MM.1S (cell line): ENCODE data around the gene COMP.

Experiments used
- EZH2 ChIP-seq: fragments of 300-600 bp; sonication (generic); optimal IDR thresholded peaks from 2 replicates; pipeline ENCODE3; 2017; ENCODE audit warnings: low read depth, mild to moderate bottlenecking, antibody characterized with exemption, low read length, mixed read lengths
- EZH2phosphoT487 ChIP-seq: fragments of 300-600 bp; sonication (generic); IDR thresholded peaks from 2 replicates; pipeline ENCODE4 v1.6.1; 2018; ENCODE audit warnings: antibody characterized with exemption, low read length
- TF ChIP-seq, protein P1 (sequence below): fragments of 300-600 bp; sonication (generic); IDR thresholded peaks from 2 replicates; pipeline ENCODE4 v1.5.1; 2016; ENCODE audit warnings: antibody characterized with exemption, low read length, mixed read lengths

DNA sequence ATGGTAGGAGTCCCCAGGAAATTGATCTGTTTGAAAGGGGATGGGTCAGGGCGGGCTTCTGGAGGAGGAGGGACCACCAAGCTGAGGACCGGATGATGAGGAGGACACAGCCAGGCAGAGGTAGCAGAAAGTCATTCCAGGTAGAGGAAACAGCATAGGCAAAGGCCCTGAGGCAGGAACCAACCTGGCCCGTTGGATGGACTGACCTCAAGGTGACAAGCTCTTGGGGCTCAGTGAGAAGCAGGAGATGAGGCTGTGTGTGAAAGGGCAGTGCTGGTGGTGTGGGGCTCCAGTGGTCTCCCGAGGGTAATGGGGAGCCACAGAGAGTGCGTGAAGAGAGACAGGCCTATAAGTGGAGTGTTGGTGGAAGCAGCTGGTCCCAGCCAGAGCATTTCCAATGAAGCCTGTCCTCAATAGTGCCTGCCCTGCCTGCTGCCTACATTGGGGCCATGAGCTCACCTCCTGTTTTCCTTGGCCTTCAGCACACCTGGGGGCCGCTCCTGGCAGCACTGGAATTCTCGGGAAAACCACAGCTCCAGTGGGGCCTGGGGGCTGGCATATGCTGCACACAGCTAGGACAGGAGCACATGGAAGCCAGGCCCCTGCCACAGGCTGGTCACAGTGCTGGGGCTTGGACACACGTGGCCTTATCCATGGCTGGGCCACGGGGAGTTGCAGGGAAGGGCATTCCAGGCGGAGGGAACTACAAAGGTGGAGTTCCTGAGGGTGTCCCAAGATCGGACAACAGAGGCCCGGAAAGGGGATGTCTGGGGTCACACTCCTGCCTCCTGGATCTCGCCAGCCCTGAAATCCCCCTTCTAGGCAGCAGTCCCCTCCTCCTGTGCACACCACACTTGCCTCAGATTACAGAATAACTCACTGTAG lies 2.3 kb upstream of the COMP start:
- TF ChIP-seq, protein P1, sequence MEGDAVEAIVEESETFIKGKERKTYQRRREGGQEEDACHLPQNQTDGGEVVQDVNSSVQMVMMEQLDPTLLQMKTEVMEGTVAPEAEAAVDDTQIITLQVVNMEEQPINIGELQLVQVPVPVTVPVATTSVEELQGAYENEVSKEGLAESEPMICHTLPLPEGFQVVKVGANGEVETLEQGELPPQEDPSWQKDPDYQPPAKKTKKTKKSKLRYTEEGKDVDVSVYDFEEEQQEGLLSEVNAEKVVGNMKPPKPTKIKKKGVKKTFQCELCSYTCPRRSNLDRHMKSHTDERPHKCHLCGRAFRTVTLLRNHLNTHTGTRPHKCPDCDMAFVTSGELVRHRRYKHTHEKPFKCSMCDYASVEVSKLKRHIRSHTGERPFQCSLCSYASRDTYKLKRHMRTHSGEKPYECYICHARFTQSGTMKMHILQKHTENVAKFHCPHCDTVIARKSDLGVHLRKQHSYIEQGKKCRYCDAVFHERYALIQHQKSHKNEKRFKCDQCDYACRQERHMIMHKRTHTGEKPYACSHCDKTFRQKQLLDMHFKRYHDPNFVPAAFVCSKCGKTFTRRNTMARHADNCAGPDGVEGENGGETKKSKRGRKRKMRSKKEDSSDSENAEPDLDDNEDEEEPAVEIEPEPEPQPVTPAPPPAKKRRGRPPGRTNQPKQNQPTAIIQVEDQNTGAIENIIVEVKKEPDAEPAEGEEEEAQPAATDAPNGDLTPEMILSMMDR: no peak
- no peak for TF ChIP-seq EZH2phosphoT487
- TF ChIP-seq EZH2: no peak
